Neural crest cell (in vitro differentiated cells): ENCODE results near the gene CECR2. TPM values are rescaled to one million over a fixed set of nuclear protein-coding genes. Genes with fewer than 3 reads are reported as not detected.
A peak's percentile ranks its signal among the peaks of the same experiment; 100 is the strongest.

ENCODE experiments used
- DNase-seq: peaks from one replicate; pipeline ENCODE4 v3.0.0; 2021; ENCODE audit warnings: low read depth, mixed read lengths, low spot score
- H3K27ac Mint-ChIP-seq: one replicate; pipeline ENCODE4 v1.8.0; 2021; ENCODE audit warnings: mild to moderate bottlenecking, mixed read lengths; ENCODE audit not compliant: unreplicated experiment
- H3K27me3 Mint-ChIP-seq: 2 replicates; pipeline ENCODE4 v1.8.0; 2021; ENCODE audit warnings: low read depth, mild to moderate bottlenecking, mixed read lengths
- H3K36me3 Mint-ChIP-seq: 2 replicates; pipeline ENCODE4 v1.8.0; 2021; ENCODE audit warnings: low read depth, mild to moderate bottlenecking, mixed read lengths
- H3K4me1 Mint-ChIP-seq: 2 replicates; pipeline ENCODE4 v1.8.0; 2021; ENCODE audit warnings: mixed read lengths
- H3K4me3 Mint-ChIP-seq: one replicate; pipeline ENCODE4 v1.8.0; 2021; ENCODE audit warnings: mild to moderate bottlenecking, mixed read lengths
- H3K9me3 Mint-ChIP-seq: 2 replicates; pipeline ENCODE4 v1.8.0; 2021; ENCODE audit warnings: mixed read lengths
- CTCF ChIP-seq: fragments of 200-600 bp; sonication (generic); conservative IDR thresholded peaks from 2 replicates; pipeline ENCODE4 v1.5.0; 2021; ENCODE audit warnings: antibody characterized with exemption, mild to moderate bottlenecking
- total RNA-seq: library from RNA; stranded (reverse); gene quantifications from 2 replicates; pipeline ENCODE4 v1.2.1, GENCODE V29; 2021

The CECR2 gene
- total RNA-seq, 1 donor from 2014 or later: 32.8 TPM

- peaks cover 20% of the 10 kb centered on the region for H3K36me3 Mint-ChIP-seq
- DNase-seq: no peak
- H3K27me3 Mint-ChIP-seq: no peaks in the 10 kb centered on the region
- no peak overlapping the region for H3K27ac Mint-ChIP-seq
- H3K9me3 Mint-ChIP-seq: peaks cover 3% of the 10 kb centered on the region
- H3K4me3 Mint-ChIP-seq: no peak overlapping the region
- no peak for TF ChIP-seq CTCF
- H3K4me1 Mint-ChIP-seq: peaks cover 34% of the 10 kb centered on the region
Measured at GRCh38 chr22:17387356-17387755, 18.1 kb downstream of the CECR2 start.

- no peak for DNase-seq
- TF ChIP-seq CTCF: no peak
- peaks cover 20% of the 10 kb centered on the region for H3K36me3 Mint-ChIP-seq
- peaks cover 3% of the 10 kb centered on the region for H3K9me3 Mint-ChIP-seq
- H3K4me3 Mint-ChIP-seq: no peak overlapping the region
- peak overlapping the region; percentile 58 for H3K27ac Mint-ChIP-seq
- peaks cover 34% of the 10 kb centered on the region for H3K4me1 Mint-ChIP-seq
- H3K27me3 Mint-ChIP-seq: no peaks in the 10 kb centered on the region
Measured at GRCh38 chr22:17388235-17388634, 19.0 kb downstream of the CECR2 start.

- H3K36me3 Mint-ChIP-seq: peaks cover 11% of the 10 kb centered on the region
- no peaks in the 10 kb centered on the region for H3K9me3 Mint-ChIP-seq
- H3K27ac Mint-ChIP-seq: no peak overlapping the region
- peaks cover 34% of the 10 kb centered on the region for H3K4me1 Mint-ChIP-seq
- DNase-seq: no peak
- H3K4me3 Mint-ChIP-seq: no peak overlapping the region
- TF ChIP-seq CTCF: no peak
- no peaks in the 10 kb centered on the region for H3K27me3 Mint-ChIP-seq
Measured at GRCh38 chr22:17390087-17390486, 20.8 kb downstream of the CECR2 start.

DNA sequence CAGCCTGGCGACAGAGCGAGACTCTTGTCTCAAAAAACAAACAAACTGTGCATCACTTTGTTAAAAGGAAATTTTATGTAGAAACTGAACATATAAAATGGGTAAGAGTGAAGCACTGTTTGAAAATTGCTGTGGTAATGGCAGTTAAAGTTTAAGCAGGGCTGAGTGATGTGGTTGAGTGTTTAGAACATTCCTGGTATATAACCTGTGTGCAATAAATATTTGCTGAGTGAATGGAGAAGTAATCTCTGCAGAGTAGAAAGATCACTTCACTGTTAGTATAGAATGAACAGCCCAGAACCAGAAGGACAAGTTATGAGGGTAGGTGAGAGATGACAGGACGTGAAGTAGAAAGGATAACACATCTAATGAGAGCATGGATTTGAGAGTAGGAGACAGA lies 27.3 kb downstream of the CECR2 start:
- Mint-ChIP-seq H3K27me3 (no peaks in the 10 kb centered on the region), H3K27ac (no peak overlapping the region), H3K9me3 (no peaks in the 10 kb centered on the region), H3K36me3 (no peaks in the 10 kb centered on the region), H3K4me3 (no peak overlapping the region), H3K4me1 (peaks cover 20% of the 10 kb centered on the region)
- DNase-seq: no peak
- TF ChIP-seq CTCF: no peak

- no peak for TF ChIP-seq CTCF
- Mint-ChIP-seq H3K4me1 (peaks cover 21% of the 10 kb centered on the region), H3K4me3 (no peak overlapping the region), H3K27ac (peak overlapping the region; percentile 86), H3K36me3 (no peaks in the 10 kb centered on the region), H3K9me3 (no peaks in the 10 kb centered on the region), H3K27me3 (no peaks in the 10 kb centered on the region)
- no peak for DNase-seq
Measured at GRCh38 chr22:17397756-17398547, 28.7 kb downstream of the CECR2 start.
